K562 treated with DMSO at 1 percent for 12 hours (cell line): Measurements from ENCODE around the gene NDUFV2. TPM values are rescaled to one million over a fixed set of nuclear protein-coding genes. Genes with fewer than 3 reads are reported as not detected.

ENCODE experiments used
- total RNA-seq: library from RNA; unstranded; fragments of 300-600 nt; gene quantifications from 2 replicates; pipeline ENCODE4 v1.2.3, GENCODE V29; 2022; ENCODE audit not compliant: insufficient read depth

The NDUFV2 gene
- 187 and 225 TPM in 2 replicates for total RNA-seq

DNA sequence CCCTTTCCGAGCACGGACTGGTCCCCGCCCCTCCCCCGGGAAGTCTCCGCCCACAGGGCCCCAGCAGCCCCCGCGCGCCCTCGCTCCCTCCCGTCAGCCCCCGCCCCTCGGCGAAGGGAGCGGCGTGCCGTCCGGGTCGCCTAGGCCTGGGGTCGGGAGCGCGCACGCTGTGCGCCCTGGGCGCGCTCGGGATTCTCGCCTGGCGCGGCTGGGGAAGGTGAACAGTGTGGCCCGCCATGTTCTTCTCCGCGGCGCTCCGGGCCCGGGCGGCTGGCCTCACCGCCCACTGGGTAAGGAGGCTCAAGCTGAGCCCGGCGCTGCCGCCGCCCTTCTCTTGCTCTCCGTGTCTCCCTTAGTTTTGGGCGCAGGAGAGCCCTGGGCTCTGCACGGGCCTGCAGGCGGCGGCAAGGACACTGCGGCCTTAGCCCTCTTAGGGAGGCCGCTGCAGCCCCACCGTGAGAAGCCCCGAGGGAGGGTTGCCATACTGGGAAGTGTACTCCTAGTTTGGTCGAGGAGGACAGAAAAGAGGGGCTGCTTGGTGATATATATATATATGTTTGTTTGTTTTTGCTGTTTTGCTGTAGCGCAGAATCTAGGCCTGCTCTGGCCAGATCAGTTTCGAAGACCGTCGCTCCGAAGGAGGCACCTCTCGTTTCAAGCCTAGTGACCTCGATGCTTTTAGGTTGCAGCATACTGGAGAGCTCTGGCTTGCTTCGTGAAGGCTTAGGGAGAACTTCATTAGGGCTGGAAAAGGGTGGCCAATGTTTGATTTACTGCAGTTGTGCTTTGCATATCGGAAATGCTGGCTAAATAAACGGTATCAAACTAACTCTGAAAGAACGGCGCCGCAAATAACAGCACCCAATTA lies at the start of gene NDUFV2:
Gene NDUFV2 (plus strand): TSS at position 192 of the 868 bp plus-strand sequence. CDS start 45 bp downstream, at position 237.

DNA sequence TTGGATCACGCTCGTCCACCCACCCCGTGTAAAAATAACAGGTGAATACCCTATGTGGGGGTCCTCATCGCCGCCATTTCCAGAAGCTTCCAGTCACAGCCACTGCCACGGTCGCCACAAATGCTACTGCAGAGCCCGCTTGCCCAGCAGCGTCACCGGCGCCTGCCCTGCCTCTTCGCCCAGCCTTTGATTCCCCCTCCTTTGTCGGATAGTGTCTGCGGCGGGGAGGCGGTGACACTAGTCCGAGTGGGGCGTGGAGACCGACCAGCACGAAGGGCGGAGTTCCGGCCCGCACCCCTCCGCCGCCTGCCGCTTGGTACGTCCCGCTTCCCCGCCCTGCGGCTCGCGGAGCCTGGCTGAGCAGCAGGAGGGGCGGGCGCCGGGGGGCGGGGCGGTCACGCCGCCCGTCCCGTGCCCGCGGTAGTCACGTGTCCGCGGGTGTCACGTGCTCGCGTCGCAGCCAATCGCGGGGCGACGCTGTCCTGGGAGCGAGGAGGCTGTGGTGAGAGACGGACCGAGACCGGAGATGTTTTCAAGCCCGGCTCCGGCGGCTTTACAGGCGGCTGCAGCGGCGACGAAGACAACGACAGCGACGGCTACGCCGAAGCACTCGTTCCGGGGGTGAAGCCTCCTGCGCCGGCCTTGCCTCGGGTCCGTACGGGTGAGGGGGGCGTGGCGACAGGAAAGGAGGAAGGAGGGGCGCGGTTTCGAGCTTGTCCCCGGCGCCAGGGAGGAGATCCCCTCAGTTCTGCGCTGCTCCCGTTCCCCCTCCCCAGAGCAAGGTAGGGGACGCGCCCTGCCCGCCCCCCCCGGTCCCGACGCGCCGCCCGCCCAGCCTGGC lies 34.0 kb downstream of the NDUFV2 start, which contains the start of gene ANKRD12:
Gene ANKRD12 (plus strand): TSS at position 467 of the 841 bp plus-strand sequence. CDS start 45,652 bp downstream, outside the sequence.

Other genes starting within 250 kb of the NDUFV2 start
- 12.7 and 22.0 TPM in 2 replicates for gene ANKRD12, start 34.1 kb downstream of the NDUFV2 start, total RNA-seq
- gene TWSG1, start 232.1 kb downstream of the NDUFV2 start, total RNA-seq = 12.9 and 46.5 TPM in 2 replicates